Fibroblast of skin of right quadriceps (primary cell): ENCODE results near the gene NACA.

ENCODE experiments used
- DNase-seq: peaks from one replicate; pipeline ENCODE4 v3.0.0-alpha.2; 2013

Gene NACA

DNA sequence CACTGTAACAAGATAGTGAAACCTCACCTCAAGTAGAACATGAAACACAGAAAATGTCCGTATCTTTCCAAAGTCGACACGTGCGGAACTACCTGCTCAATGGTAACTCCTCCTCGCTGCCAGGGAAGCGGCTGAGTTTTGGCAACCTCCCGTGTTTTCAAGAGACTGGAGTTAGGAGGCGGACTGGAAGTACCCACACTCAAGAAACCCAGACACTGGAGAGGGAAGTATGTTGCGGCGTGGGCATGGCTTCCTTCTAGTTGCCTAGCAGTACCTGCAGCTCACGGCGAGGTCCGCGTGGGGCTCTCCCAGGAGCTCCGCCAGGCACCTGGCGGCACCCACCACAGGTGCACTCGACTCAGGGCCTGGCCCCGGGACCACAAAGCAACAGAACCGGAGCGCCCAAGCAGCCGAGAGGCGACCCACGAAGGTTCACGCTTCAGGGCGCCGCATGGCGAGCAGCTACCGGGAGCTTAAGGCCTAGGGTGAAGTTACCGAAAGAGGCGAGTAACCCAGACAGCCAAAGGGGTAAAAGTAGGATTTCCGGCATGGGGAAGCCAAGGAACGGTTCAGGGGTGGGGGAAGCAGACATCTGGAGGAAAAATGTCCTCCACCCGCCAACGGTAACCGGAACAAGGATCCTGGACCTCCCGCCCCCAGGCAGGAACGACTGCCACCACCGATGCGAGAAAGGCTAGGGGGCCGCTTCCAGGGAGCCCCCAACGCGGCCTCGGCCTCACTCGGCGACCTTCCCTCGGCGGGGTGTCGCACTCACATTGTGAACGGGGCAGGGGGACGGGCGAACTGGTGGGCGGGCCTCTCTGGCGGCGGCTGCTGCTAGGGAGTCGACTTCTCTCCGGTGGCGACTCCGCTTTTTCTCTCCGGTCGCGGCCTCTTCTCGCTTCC, 37.6 kb downstream of the NACA start:
- peak; percentile 20 for DNase-seq

DNA sequence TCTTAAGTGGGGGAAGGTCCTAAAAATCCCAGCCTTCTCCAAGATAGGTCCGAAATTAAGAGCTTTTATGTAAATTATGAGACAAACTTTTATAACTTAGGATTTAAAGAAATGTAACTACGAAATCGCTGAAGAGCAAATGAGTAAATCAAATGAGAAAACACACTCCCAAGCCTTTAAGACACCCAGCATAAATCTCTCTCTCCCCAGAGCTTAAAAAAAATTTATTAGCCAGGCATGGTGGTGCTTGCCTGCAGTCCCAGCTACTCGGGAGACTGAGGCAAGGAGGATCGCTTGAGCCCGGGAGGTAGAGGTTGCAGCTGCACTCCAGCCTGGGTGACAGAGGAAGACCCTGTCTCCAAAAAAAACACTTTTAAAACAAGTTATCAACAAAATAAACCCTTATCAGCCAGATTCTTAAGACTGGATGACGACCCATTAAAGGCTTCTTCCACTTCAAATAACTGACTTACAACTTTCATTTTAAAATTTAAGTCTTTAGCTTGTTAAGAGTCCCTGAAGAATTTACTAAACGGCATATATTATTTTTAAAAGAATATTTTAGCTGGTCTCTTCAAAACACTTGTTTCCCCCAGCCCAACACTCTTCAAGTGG, 40.2 kb downstream of the NACA start:
- DNase-seq = no peak

DNA sequence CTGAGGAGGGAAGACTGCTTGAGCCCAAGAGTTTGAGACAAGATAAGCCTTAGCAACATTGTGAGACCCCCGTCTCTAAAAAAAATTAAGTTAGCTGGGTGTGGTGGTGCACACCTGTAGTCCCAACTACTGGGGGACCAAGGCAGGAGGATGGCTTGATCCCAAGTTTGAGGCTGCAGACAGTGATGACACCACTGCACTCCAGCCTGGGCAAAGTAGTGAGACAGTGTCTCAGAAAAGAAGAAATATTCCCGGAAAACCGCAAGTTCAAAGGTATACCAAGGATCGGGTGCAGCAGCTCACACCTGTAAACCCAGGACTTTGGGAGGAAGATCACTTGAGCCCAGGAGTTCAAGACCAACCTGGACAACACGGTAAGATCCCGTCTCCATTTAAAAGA, 42.8 kb downstream of the NACA start:
- no peak for DNase-seq

DNA sequence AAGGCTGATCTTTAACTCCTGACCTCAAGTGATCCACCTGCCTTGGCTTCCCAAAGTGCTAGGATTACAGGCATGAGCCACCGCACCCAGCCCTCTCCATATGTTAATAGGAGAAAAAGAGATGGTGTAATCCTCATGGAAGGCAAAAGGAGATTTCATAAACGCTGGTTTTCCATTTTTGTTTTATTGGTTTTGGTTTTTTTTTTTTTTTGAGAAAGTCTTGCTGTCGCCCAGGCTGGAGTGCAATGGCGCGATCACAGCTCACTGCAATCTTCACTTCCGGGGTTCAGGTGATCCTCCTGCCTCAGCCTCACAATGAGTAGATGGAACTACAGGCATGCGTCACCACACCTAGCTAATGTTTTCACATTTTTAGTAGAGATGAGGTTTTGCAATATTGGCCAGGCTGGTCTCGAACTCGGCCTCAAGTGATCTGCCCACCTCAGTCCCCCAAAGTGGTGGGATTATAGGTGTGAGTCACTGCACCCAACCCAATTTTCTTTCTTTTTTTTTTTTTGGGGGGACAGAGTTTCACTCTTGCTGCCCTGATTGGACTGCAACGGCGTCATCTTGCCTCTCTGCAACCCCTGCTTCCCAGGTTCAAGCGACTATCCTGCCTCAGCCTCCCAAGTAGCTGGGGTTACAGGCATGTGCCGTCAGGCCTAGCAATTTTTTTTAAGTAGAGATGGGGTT, 45.1 kb downstream of the NACA start:
- DNase-seq = no peak

DNA sequence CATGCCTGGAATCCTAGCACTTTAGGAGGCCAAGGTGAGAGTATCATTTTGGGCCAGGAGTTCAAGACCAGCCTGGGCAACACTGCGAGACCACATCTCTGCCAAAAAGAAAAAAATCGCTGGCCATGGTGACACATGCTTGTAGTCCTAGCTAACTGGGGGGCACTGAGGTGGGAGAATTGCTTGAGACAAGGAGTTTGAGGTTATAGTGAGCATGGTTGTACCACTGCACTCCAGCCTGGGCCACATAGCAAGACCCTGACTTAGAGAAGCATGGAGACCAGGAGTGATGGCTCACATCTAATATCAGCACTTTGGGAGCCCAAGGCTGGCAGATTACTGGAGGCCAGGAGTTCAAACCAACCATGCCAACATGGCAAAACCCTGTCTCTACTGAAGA, 46.2 kb downstream of the NACA start:
- DNase-seq = no peak

DNA sequence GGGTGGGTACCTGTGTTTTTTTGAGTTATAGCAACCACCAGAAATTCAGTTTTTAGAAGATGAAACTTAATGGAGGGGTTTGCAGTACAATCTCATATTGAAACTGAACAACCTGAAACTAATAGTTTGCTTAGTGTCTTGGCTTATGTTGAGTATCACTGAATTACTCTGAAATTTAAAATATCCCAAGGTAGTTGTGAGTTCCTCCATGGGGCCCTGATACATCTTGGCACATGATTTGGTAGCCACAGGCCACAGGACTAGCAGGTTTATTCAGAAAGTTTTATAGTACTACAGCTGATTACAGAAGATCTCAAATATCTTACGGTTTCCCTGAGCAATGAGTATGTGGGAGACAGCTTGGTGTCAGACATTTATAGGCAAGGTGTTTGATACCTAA, 47.4 kb downstream of the NACA start:
- no peak for DNase-seq

DNA sequence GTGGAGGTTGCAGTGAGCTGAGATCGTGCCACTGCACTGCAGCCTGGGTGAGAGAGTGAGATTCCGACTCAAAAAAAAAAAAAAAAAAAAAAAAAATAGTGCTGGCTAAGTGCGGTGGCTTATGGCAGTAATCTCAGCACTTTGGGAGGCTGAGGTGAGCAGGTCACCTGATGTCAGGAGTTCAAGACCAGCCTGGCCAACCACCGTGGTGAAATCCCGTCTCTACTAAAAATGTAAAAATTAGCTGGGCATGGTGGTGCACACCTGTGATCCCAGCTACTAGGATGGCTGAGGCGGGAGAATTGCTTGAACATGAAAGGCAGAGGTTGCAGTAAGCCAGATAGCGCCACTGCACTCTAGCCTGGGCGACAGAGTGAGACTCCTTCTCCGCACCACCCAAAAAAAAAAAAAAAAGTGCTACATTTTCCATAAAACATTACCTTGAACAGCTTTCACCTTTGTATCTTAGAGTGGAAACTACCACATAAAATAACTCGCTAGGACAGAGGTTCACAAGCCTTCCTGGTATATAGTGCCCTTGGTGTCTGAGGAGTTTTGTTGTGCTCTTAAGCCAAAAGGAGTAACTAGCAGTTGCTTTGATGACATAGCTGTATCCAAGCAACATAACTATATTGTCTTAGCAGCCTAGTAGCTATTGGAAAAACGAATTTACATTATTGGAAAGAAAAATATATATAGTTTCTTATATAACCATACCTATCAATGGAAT, 48.1 kb downstream of the NACA start:
- DNase-seq = no peak

DNA sequence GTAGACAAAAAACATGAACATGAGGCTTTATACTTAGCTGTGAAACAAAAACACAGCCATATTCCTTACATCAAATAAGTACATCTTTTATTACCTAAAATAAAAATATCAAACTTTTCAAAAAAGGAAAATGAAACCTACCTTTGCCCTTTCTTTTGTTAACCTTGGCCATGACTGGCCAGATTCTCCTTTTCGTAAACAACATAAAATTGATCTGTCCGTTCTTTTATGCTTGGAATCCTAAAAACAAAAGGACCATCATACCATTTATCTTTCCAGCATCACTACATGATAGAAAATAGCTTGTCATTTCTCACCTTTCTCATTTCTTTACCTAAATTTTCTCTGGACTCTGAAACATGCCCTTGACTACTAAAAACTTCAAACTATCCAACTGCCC, 53.5 kb downstream of the NACA start:
- no peak for DNase-seq

DNA sequence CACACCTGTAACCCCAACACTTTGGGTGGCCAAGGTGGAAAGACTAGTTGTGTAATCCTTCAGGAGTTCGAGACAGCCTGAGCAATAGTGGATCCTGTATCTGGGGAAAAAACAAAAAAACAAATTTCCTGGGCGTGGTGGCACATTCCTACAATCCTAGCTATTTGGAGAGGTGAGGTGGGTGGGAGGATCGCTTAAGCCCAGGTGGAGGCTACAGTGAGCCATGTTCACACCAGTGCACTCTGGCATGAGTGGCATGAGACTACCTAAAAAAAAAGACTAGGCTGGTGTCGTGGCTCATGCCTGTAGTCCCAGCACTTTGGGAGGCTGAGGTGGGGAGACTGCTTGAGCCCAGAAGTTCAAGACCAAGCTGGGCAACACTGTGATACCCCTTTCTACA, 54.3 kb downstream of the NACA start:
- no peak for DNase-seq

DNA sequence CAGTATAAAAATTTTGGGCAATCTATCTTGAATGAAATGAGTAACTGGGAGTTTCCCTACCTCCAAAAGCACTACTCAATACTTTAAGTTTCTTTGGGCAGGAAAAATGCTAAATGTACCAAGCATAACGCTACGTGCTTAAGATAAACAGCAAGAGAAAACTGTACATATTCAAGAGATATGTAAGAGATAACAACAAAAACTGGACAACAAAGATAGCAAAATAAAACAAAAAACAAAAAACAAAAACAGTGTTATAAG, 57.0 kb downstream of the NACA start:
- DNase-seq = no peak
